Measurements from ENCODE around the gene UIMC1.

UIMC1 gene

DNA sequence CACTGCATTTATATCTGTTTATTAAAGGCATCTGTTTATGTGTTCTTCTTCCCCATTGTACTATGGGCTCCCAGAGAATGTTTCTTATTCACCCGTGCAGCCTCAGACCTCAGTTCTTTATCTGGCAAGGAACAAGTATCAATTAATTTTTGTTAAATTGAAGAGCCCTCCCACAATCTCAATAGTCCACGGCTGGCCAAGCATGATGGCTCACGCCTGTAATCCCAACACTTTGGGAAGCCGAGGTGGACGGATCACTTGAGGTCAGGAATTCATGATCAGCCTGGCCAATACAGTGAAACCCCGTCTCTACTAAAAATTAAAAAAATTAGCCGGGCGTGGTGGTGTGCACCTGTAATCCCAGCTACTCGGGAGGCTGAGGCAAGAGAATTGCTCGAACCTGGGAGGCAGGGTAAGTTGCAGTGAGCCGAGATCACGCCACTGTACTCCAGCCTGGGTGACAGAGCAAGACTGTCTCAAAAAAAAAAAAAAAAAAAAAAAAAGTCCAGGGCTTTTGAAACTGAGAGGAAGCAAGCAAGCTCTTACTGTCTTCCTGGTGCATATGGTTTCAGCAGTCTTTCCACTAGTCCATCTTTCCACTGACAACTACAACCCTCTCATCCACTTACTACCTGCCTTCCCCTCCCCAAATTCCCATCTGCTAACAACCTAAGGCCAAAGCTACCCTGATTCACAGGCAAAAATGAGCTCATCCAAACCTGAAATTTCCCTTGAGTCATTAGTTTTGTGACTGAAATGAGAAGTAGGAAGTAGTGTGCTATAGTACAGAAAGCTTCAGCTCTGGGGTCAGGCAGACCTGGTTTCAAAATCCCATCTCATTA is 105.1 kb downstream of the UIMC1 start:
- no peak for DNase-seq

DNA sequence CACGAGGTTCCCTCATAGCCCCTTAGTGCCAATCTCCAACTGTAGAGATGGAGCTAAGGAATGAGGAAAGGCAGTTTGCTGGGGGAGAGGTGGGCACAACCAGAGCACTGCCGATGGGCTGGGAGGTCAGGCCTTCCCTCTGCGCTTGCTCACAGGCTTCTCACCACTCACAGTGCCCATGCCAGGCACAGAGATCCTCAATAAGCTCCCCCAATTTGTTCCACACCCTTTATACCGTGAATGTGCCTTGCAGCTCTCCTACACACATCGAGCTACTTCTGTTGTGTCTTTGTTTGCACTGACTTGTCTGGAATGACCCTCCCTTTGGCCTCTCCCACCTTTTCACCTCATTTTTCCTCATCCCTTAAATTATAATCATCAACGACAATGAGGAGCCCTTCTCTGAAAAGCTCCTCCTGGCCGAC is 105.8 kb downstream of the UIMC1 start:
- no peak for DNase-seq

DNA sequence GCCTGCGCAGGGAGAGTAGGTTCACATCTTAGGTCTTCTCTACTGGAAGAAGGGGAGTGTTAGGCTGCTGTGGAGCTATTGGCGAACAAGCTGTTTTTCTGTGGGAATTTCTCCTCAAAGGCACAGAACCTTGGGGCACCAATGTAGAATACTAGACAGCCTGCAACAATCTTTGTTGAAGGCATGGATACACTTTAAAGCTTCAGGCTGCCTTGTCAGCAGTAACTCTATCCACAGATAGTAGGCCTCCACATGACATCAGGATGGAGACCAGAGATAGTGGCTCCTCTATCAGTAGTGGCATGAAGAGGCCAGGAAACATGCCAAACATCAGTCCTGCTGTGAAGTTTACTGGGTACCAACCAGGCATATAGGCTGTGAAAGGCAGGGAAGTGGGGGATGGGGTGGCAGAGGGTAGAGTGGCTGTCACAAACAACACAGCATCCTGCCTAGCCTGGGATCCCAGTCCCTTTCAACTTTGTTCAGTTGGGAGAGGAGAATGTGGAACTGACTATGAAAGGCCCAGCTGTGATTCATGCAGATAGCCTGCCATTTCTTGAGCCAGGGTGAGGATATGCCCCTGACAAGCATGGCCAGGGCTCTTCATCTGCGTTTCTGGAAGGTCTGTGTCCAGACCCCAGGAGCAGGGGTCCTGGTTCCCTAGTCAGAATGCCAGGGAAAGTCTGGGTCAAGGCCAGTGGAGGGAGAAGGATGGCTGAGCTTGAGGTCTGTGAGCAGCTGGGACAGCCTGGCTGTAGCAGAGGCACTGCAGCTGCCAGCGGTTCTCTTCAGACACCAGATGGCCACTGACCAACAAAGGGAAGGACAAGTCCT is 106.4 kb downstream of the UIMC1 start:
- peak in 1 of 2 experiments; percentile 7 for DNase-seq

DNA sequence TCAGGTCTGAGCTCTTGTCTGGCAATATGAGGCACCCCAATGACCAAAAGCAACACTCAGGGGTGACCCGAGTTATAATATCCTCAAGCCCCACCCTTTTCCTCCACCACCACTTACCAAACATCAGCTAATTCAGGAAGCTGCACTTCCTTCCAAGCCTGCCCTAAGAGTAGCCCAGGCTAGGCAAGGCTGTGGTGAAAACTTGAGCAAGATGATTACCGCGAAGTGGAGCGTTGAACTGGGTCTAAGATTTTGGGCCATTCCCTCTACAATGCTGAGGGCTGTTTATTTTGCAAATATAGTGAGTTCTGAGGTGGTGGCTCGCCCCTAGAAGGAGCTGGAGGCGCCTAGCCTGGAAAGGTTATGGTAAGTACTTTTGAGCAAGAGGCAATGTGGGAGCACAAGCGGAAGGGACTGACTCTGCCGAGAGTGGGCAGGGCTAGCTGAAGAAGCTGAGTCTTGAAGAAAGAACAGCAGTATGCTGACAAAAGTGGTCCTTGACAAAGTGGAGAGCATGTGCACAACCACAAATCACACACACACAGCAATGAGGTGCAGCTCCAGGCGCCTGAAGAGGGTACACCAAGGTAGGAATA is 107.2 kb downstream of the UIMC1 start, which contains the start of gene HK3:
TSS of gene HK3 (minus strand) at position 51 of the 596 bp plus-strand sequence. CDS start 3,187 bp downstream, outside the sequence.
- no peak for DNase-seq

DNA sequence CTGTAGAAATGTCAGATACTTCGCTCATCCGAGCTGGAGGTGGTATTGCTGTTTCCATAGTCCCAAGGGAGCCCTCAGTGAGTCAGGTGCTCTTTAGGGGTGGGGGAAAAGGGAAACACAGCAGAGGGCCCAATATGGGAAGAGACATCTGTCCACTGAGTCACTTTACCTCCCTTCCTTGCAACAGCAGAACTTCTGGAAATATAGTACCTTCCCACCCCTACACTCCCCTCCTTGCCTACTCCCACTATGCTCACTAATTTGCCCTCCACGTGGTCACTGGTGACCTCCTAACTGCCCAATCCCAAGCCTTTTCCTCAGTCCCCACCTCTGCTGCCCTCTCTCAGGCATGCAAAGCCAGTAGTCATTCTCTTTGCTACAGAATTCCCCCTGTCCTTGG is 109.3 kb downstream of the UIMC1 start:
- DNase-seq: peak in 1 of 2 experiments; percentile 49

DNA sequence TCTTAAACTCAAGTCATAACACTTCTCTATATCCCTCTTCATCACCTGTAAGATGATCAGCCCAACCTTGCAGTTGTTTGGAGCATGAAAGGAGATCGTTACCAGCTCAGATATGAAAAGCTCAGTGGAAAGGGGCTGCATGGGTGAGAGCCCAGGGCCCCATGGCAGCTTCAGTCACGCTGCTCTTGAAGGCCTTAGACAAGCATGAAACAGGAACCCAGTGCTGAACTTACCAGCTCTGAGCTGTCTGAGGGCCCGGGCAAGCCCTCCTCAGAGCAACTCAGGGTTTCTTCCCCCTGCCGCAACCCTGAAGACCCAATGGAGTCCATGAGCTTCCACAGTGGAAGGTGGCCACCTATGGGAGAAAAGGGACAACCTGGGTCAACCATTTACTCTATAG is 110.7 kb downstream of the UIMC1 start:
- no peak for DNase-seq

DNA sequence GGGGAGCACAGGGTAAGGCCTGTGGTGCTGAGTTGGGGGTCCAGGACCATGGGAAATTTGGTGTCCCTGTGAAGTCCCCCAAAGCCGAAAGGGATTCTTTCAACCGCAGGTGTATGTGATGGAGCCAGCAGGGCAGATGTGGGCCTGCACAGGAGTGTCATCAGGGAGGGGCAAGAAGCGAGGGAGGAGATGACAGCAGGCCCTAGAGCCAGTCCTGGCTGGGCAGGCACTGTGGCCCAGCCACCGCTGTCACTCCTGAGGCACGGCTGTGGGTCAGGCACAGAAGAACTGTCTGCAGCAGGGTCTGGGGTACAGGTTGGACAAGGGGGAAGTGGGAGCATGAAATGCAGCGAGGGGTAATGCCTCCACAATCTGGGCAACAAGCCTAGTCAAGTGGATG is 112.3 kb downstream of the UIMC1 start:
- no peak for DNase-seq

DNA sequence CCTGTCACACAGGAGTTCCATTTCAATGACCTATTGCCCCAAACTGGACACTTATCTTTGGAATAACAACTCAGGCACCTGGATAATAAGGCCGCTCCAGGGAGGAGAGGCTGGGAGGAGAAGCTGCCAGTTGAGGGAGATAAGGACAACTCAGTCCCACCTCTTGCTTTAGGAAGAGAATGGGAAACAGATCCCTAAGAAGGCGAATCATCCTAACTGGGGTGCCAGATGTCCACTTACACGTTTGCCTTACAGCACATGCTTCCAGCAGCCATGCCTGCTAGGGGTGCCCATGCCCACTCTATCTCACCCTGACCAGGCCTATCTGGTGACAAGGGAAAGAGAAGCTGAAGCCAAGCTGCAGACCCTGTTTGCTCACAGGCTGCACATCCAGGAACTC is 113.9 kb downstream of the UIMC1 start:
- peak in 1 of 2 experiments; percentile 15 for DNase-seq

DNA sequence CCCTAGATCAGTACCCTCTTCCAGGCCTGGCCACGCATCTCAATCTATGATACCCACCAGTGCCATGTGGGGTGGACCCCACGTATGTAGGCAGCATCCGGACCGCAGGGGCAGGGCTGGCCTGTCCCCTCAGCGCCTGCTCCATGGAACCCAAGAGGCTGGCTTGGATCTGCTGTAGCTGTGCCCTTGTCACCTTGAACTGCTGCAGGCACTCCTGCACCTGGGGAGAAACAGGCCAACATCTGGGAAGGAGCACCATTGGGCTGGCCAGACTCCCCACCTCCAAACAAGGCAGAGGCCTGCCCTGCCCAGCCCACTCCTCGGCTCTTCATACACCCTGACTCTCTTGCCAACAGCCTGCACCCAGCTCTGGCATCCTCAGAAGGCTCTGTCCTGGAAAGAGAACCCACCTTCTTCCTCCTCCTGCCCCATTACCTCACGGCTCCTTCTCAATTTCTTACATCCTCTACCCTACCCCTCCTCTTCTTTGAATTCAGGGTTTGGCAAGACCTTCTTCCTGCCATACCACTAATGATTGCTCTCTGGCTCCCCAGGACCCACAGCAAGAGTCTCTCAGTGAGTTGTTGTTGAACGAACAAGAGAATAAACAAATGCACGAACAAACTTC is 115.1 kb downstream of the UIMC1 start:
- no peak for DNase-seq

DNA sequence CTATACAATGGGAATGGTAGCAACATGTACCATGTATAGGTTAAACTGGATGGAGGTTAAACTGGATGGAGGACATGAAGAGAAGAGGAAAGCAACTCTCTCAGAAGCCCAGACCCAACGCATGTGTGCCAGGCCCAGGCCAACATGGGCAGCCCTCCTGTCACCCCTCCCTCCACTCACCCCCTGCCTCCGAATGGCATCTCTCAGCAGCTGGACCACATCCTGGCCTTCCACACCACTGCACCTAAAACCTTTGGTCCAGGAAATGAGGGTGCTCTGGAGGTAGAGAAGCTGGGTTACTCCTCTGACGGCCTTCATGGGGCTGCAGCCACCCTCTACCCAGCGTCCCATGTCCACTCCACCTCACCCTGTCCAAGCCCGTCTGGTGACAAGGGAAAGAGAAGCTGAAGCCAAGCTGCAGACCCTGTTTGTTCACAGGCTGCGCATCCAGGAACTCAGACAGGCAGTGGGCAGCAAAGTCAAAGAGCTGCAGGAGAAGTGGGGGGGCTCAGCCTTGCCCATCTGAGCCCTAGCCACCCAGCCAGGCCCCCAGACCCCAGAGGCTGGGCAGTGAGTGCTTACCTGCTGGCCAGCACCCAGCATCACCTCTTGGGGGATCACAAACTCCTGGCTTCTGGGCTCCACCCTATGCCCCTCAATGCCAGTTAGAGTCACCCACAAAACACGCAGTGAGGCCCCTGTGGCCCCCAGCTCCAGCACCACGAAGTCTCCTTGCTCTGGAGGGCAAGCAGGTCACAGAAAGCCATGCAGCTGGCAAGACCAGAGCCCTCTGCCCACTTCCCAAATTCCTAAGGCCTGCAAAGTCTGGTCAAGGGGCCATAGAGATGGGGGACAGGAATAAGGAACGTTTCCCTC is 115.9 kb downstream of the UIMC1 start:
- no peak for DNase-seq

DNA sequence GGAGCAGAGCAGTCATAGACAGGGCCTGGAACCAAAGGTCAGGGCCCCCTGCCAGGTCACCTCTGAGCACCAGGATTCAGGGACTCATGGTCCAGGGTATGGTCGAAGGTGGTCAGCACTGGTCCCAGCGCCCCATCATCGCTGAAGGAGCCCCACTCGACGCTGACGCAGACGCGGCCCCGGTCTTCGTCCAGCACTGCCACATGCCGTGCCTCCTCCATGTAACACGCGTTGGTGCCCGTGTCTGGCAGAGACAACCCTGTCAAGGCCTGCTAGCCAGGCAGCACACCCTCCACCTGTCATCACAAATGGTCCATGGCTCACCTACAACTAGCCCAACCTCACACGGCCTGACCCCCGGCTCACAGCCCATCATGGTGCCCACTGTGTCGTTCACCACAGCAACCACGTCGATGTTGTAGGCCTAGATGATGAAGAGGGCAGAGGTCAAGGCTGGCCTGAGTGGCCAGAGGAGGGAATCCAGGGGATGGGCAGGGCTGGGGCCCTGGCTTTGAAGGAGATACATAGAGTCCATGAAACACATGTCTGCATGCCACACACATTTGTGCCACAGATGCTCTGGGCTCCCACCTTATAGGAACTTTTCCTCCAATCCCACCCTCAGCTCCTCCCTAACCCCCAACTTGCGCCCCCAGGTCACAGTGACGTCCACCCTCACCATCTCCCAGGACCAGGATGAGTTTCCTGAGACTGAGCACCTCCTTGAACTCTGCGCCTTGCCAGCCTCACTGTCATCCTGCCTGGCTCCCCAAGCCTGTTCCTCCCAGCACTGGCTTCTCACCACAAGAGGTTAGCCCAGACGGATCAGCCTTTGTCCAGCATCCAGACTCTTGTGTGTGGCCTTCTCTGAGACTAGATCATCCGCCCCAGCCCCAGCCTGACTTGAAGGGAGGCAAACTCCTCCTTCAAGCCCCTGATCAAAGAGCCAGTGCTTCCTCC is 117.0 kb downstream of the UIMC1 start:
- no peak for DNase-seq

DNA sequence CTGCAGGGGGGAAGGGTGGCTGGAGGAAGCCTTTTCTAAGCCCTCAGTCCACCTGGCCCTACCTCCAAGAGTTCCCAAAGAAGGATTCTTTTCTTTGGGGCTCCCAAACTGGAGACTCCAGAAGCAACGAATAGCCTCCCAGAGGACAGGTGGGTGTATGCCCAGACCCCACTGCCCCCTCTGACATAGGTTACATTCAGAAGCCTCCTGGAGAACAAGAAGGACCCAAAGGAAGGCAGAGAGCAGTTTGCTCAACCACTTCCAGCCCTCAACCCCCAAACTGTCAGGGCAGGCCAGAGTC is 117.8 kb downstream of the UIMC1 start:
- no peak for DNase-seq

DNA sequence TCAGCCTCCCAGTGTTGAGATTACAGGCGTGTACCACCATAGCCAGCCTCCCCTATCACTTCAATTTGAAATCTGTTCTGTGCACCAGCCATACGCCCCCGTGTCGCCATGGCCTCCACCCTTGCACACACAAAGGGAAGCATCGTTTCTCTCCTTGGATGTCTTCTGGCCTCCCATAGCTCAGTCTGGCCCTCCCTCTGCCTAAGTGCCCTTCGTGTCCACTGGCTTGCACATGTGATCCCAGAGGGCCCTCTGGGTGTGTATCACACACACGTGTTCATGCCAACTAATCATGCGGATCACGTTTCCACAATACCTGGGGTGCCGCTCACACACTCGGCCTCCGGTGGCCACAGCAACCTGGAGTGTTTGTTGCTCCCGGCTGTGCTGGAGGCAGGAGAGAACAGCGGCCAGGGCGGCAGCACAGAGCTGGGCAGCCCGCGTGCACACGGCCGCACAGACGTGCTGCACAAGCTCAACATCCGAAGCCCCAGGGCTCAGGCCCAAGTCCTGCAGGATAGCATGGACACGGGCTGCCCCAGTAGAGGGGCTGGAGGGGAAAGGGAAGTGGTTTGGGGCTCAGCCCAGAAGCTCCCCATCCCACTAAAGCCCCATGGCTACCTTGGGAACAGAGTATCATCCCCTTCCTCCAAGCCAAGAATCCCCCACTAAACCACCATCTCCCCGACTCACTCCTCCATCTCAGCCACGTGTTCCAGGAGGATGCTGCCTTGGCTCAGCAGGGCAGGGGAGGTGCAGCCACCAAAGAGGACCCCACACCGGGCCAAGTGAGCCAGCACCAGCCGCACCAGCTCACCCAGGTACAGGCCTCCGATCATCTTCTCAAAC is 118.3 kb downstream of the UIMC1 start:
- DNase-seq: no peak

DNA sequence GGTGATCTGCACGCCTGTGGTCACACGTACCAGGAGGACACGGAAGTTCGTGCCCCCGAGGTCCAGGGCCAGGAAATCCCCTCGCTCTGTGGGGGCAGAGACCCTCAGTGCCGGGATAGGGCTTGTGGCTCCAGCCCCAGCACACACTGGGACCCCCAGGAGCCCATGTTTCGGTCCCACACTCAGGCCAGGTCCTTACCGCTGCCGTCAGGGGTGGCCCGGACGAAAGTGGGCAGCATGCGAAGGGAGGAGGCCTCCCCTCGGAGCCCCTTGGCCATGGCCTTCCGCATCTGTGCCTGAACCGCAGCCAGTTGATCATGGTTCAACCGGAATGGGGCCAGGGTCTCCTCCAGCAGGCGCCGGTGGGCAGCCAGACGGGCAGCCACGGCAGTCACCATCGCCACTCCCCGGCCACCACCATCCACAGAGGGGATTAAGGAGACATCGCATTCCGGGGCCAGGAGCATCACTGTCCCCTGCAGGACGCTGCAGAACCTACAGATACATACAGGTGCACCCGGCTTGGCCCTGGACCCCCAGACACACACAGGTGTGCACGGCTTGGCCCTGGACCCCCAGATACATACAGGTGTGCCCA is 119.2 kb downstream of the UIMC1 start:
- DNase-seq: no peak

DNA sequence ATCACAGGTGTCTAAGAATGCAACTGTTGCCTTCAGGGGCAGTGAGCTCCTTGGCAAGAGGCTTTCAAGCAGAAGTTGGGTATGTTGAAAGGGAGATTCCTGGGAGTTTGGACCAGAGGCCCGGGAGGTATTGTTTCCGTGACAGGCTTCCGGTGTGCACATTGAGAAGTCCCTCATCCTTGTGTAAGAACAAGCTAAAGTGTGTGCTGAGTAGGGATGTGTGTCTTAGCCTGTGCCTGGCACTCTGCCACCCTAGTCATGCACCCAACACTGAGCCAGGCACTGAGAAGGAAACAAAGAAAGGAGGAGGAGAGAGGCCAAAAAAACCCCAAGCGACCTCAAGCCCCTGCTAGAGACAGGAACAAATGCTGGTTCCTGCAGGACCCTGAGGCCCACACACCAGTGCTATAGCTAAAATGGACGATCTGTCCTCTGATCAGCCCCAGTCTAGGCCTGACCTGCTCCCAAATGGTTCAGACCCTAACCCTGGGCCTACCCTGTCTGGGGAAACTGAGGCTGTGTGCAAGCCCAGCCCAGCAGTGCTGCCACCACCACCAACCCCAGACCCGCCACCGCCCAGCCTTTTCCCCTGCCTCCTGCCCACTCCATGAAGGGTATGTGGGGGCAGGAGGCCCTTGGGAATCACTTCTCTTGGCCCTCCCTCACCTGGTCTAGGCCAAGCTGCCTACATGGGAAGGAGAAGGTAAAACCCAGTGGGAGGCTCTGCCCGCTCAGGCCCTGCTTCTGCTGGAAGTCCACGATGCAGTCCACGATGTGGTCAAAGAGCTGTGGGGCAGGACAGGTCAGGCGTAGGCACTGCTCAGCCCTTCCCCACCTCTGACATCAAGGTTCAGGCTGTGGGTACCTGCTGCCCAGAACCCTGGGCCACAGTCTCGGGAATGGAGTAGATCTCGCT is 120.0 kb downstream of the UIMC1 start:
- DNase-seq: no peak

DNA sequence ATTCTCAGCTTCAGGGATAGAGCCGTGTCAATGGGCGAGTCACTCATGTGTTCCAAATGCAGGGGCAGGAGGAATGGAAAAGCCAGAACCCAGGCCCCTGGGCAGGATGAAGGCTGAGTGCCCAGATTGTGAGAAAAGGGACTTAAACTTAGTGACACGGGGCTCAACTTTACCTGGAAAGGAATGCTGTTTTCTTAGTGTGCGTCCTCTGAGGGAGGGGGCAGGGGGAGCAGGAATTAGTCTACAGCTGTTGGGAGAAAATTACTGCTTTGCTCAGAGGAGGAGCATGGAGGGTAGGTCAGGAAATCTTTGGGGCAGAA is 122.0 kb downstream of the UIMC1 start:
- DNase-seq: no peak

DNA sequence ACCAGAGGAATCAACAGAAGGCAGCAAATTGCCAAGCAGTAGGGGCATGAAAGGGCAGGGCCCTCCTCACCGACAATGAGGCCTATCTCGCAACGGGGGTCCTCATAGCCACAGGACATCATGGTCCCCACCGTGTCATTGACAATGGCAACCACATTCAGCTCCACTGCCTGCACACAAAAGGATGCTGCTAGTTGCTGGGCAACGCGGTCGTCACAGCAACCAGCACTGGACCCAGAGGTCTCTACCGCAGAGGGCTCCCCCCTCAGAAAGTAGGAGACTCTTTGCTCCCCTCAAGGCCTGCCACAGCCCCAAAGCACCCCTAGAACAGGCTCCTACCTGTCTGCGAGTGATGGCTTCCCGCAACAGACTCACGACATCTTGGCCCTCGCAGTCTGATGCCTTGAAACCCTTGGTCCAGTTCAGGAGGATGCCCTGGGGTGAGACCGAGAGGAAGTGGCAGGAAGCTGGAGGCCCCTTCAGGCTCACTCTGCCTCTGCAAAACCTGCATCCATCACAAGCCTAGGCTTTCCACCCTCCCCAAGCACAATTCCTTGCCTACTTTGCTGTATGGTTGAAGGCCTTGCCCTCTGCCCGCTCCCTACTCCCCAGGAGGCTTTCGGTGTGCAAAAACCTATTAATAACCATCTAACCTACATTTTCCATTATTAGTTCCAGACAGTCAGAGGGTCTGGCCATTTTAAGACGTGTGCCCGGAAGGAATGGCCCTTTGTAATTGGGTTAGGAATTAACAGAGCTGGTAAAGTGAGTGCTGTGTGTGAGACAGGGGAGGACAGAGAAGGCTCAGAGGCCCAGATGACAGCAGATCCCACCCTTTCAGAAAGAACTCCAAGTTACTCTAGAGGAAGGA is 122.6 kb downstream of the UIMC1 start:
- no peak for DNase-seq

DNA sequence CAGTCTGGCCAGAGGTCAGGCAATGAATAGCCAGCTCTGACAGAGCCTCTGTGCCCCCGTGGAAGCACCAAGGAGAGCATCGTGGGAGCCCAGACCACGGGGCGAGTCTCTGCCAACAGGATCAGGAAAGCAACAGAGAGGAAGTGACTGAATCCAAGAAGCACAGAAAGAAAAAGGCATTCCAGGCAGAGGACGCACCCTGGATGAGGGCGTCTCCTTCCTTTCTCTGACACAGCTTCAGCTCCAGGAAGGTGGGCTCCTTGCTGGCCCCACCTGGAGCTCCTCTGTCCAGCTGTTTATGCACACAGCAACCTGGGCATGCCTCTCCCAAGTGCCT is 124.0 kb downstream of the UIMC1 start:
- DNase-seq: no peak
